ENCODE data around the gene DNASE1L3.

Gene DNASE1L3

DNA sequence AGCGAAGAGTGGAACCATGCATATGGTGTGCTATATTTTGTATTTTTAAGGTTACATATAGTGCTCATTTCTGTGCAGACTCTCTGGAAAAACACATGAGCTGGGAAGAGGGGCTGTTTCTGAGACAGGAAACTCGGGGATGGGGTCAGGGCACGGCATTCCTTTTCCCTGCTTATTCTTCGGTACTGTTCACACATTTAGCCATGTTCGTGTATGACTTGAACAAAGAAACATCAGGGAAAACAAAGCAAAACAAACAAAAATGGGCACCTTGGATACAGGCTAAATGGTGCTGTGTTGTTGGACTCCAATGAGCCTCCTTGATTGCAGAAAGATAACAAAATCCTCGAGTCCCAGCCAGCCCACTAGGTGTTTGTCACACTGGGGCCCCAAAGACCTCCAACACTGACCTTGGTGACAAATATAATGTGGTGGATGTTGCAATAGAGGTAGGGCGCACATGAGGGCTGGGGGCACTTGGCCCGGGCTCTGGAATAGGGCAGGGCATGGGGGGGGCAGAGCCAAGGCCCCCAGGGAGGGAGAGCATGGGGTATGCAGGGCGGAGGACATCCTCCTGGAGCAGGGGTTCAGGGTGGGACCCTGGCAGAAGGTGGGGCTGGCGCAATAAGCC is 19.3 kb downstream of the DNASE1L3 start:
- TF ChIP-seq, protein P1, sequence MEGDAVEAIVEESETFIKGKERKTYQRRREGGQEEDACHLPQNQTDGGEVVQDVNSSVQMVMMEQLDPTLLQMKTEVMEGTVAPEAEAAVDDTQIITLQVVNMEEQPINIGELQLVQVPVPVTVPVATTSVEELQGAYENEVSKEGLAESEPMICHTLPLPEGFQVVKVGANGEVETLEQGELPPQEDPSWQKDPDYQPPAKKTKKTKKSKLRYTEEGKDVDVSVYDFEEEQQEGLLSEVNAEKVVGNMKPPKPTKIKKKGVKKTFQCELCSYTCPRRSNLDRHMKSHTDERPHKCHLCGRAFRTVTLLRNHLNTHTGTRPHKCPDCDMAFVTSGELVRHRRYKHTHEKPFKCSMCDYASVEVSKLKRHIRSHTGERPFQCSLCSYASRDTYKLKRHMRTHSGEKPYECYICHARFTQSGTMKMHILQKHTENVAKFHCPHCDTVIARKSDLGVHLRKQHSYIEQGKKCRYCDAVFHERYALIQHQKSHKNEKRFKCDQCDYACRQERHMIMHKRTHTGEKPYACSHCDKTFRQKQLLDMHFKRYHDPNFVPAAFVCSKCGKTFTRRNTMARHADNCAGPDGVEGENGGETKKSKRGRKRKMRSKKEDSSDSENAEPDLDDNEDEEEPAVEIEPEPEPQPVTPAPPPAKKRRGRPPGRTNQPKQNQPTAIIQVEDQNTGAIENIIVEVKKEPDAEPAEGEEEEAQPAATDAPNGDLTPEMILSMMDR (IDR thresholded peaks at IDR 0.05; ENCODE audit: control insufficient read depth, extremely low read depth, insufficient read depth): no peak
- no peak overlapping the region for H3K4me3 ChIP-seq (ENCODE audit: low read depth, low read length)
- DNase-seq (ENCODE audit: low read depth): no peak

DNA sequence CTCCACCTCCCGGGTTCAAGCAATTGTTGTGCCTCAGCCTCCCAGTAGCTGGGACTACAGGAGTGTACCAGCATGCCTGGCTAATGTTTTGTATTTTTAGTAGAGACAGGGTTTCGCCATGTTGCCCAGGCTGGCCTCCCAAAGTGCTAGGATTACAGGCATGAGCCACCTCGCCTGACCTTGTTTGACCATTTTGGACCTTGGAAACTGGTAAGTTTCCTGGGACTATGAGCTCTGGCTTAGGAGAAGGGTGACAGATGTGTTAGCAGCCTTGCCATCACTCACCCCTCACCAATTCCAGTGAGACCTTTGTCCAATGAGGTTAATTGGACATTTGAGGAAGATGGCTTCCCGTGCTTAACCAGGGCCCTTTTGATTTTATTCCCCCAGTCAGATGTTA is 19.9 kb downstream of the DNASE1L3 start:
- no peak for DNase-seq (ENCODE audit: low read depth)
- no peak overlapping the region for H3K4me3 ChIP-seq (ENCODE audit: low read depth, low read length)
- TF ChIP-seq, protein P1 (IDR thresholded peaks at IDR 0.05; ENCODE audit: control insufficient read depth, extremely low read depth, insufficient read depth): no peak

DNA sequence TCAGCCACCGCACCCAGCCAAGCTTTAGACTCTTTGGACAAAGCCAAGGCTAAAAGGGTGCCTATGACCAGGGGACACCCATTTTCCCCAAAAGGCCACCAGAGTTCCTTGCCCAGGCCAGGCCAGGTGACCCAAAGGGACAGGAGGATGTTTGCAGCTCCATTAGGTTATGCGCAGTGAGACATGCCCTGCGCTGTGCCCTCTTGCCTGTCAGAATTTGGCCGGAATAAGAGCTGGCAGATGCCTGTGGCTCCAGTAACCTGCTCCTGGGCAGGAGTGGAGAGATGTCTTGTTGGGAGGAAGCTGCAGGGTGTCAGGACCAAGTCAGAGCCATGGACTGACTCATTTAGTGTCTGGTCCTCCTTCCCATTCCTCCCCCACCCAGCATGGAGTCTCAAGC is 20.5 kb downstream of the DNASE1L3 start:
- TF ChIP-seq, protein P1 (IDR thresholded peaks at IDR 0.05; ENCODE audit: control insufficient read depth, extremely low read depth, insufficient read depth): no peak
- no peak for DNase-seq (ENCODE audit: low read depth)
- no peak overlapping the region for H3K4me3 ChIP-seq (ENCODE audit: low read depth, low read length)

DNA sequence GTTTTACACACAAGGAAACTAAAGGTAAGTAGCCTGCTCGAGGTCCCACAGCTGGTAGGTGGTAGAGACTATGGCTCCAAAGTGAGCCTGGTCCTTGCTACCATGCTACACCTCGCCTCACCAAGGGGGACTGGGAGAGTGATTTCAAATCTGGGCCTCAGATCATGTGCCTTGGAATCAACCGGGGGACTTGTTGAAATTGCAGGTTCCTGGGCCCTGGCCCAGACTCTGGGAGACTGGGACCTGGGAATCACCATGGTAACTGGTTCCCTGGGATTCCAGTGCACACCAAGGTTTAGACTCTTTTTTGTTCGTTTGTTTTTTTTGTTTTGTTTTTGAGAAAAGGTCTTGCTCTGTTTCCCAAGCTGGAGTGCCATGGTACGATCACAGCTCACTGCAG is 21.1 kb downstream of the DNASE1L3 start:
- no peak for DNase-seq (ENCODE audit: low read depth)
- no peak overlapping the region for H3K4me3 ChIP-seq (ENCODE audit: low read depth, low read length)
- TF ChIP-seq, protein P1 (IDR thresholded peaks at IDR 0.05; ENCODE audit: control insufficient read depth, extremely low read depth, insufficient read depth): no peak

DNA sequence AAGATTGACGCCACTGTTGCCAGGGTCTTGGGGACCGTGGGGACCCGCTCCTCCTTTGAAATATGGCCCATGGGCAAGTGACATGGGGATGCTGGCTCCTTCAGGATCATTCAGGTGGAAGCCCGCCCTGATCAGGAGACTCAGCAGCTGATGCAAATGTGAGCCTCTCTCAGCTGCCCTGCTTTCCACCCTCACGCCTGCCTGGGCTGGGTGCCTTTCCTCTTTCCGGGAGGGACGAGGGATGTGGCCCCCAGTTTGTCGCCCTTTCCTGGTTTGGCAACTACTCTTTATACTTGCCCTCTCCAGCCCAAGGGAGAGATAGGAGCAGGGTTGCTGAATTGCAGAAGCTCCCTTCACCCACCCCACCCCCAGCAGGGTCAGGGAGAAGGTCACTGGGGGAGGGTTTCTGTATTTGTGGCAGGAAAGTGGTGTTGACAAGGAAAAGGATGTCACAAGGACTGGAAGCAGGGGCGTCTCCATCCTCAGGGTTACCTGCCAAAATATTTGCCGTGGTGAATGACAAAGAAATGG is 21.8 kb downstream of the DNASE1L3 start:
- no peak for DNase-seq (ENCODE audit: low read depth)

DNA sequence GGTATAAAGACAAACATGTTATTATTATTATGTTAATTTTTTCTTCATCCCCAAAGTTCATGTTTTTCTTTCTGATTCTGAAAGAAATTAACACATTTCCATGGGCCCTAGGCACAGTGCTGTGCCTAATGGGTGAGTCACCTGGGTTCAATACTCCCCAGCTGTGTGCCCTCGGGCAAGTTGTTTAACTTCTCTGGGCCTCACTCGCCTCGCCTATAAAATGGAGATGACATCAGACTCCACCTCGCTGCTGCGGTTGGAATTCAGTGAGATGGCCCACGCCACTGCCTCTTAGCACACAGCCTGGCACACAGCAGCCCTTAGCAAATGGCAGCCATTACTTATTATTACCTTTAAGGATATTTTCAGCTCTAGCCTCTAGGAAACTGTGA is 22.6 kb downstream of the DNASE1L3 start:
- no peak overlapping the region for H3K4me3 ChIP-seq (ENCODE audit: low read depth, low read length)
- no peak for DNase-seq (ENCODE audit: low read depth)
- TF ChIP-seq, protein P1 (IDR thresholded peaks at IDR 0.05; ENCODE audit: control insufficient read depth, extremely low read depth, insufficient read depth): no peak

More for the DNA sequence above, 21.8 kb downstream of the DNASE1L3 start:
- TF ChIP-seq, protein P1 (IDR thresholded peaks at IDR 0.05; ENCODE audit: control insufficient read depth, extremely low read depth, insufficient read depth): no peak
- no peak overlapping the region for H3K4me3 ChIP-seq (ENCODE audit: low read depth, low read length)

DNA sequence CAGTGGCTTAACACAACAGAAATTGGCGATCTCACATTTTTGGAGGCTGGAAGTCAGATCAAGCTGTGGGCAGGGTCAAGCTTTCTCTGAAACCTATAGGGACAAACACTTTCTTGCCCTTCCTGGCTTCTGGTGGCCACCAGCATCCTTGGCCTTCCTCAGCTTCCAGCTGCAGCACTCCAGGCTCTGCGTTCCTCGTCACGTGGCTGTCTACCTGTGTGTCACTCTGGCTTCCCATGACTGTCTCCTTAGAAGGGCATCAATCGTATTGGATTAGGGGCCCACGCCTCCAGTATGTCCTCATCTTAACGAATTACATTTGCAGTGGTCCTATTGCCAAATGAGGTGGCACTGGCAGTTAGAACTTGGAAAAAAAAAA is 25.8 kb downstream of the DNASE1L3 start:
- no peak overlapping the region for H3K4me3 ChIP-seq (ENCODE audit: low read depth, low read length)
- DNase-seq (ENCODE audit: low read depth): no peak
- TF ChIP-seq, protein P1 (IDR thresholded peaks at IDR 0.05; ENCODE audit: control insufficient read depth, extremely low read depth, insufficient read depth): no peak
